ENCODE results near the gene SAMHD1. TPM values are rescaled to one million over a fixed set of nuclear protein-coding genes. Genes with fewer than 3 reads are reported as not detected.
"Not testable (repeated sequence)": the region's sequence is repeated elsewhere in the genome, so short reads cannot be mapped to it uniquely, and the experiment has no call there.

The SAMHD1 gene
- total and polyA plus RNA-seq, 12 donors = 14.0 to 105 (median 30.8) TPM

GRCh38 chr20:36917240-36917639, 34.3 kb downstream of the SAMHD1 start:
- Histone ChIP-seq H3K36me3 (peaks cover 0 to 98% (median 27%) of the 10 kb centered on the region in 9 donors), H3K9me3 (no peaks in the 10 kb centered on the region), H3K4me3 (no peak overlapping the region), H3K27me3 (no peaks in the 10 kb centered on the region), H3K4me1 (no peaks in the 10 kb centered on the region), H3K27ac (no peak overlapping the region)
- TF ChIP-seq, protein P1, sequence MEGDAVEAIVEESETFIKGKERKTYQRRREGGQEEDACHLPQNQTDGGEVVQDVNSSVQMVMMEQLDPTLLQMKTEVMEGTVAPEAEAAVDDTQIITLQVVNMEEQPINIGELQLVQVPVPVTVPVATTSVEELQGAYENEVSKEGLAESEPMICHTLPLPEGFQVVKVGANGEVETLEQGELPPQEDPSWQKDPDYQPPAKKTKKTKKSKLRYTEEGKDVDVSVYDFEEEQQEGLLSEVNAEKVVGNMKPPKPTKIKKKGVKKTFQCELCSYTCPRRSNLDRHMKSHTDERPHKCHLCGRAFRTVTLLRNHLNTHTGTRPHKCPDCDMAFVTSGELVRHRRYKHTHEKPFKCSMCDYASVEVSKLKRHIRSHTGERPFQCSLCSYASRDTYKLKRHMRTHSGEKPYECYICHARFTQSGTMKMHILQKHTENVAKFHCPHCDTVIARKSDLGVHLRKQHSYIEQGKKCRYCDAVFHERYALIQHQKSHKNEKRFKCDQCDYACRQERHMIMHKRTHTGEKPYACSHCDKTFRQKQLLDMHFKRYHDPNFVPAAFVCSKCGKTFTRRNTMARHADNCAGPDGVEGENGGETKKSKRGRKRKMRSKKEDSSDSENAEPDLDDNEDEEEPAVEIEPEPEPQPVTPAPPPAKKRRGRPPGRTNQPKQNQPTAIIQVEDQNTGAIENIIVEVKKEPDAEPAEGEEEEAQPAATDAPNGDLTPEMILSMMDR (IDR thresholded peaks at IDR 0.05) = no peak
- 97 to 100% methylated on average over 6 of the region's 6 CpGs for WGBS, 2 donors
- no peak for ATAC-seq
- no peak for DNase-seq
- intact Hi-C loops (cut with DNase I) = no loop called here

DNA sequence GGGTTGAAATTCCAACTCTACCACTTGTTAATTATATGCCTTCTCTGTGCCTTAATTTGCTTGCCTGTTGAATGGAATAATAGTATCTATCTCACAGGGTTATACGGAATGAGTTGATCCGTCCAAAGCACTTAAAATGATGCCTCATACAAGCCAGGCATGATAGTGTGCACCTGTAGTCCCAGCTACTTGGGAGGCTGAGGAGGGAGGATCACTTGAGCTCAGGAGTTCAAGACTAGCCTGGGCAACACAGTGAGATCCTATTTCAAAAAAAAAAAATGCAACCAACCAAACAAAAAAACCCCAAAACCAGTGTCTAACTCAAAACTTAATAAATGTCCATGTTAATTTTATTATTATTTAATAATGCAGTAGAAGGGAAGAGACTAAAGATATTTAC, 35.3 kb downstream of the SAMHD1 start:
- intact Hi-C loops (cut with DNase I) = no loop called here
- Histone ChIP-seq H3K36me3 (peaks cover 0 to 98% (median 30%) of the 10 kb centered on the region in 9 donors), H3K4me3 (no peak overlapping the region), H3K4me1 (no peaks in the 10 kb centered on the region), H3K9me3 (no peaks in the 10 kb centered on the region), H3K27ac (no peak overlapping the region), H3K27me3 (no peaks in the 10 kb centered on the region)
- DNase-seq = no peak
- ATAC-seq = no peak
- 96 to 100% methylated on average over 2 of the region's 2 CpGs for WGBS, 2 donors
- TF ChIP-seq, protein P1 (IDR thresholded peaks at IDR 0.05) = no peak

DNA sequence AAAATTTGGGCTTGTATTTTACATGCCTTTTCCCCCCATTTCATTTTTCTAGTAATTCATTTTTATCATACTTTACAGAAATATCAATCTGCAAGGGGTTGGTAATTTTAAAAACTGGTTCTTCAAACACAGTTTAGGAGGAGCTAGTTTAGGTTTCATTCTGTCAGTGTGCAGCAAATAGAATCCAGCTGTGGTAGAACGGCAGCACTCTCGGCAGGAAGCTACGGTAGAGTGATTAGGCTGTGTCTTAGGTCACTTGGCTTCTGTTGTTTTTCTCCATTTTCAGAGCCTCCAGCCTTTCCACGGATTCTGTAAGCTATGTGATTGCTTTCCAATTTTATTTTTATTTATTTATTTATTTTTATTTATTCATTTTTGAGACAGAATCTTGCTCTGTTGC, 42.9 kb downstream of the SAMHD1 start:
- TF ChIP-seq, protein P1 (IDR thresholded peaks at IDR 0.05) = no peak
- WGBS, 2 donors = 69 to 83% methylated on average over 4 of the region's 4 CpGs
- DNase-seq (no peak), ATAC-seq (no peak)
- intact Hi-C loops (cut with DNase I) = no loop called here
- no peaks in the 10 kb centered on the region for H3K27me3 ChIP-seq
- no peaks in the 10 kb centered on the region for H3K9me3 ChIP-seq
- H3K4me3 ChIP-seq = no peak overlapping the region
- no peak overlapping the region for H3K27ac ChIP-seq
- H3K4me1 ChIP-seq = no peaks in the 10 kb centered on the region
- peaks cover 0 to 100% (median 52%) of the 10 kb centered on the region in 9 donors for H3K36me3 ChIP-seq

DNA sequence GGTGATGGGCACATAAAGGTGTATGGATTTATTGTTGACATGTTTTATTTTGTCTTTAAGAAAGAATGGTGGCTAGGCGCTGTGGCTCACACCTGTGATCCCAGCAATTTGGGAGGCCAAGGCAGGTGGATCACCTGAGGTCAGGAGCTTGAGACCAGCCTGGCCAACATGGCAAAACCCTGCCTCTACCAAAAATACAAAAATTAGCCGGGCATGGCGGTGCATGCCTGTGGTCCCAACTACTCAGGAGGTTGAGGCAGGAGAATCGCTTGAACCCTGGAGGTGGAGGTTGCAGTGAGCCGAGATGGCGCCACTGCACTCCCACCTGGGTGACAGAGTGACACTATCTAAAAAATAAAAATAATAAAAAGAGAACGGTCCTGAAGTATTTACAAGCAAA, 45.4 kb downstream of the SAMHD1 start:
- 96% methylated on average over 7 of the region's 7 CpGs for WGBS, 2 donors
- H3K36me3 ChIP-seq = peaks cover 0 to 100% (median 44%) of the 10 kb centered on the region in 9 donors
- ATAC-seq; H3K4me3 ChIP-seq; H3K27ac ChIP-seq; H3K9me3 ChIP-seq; H3K27me3 ChIP-seq; DNase-seq; H3K4me1 ChIP-seq; intact Hi-C loops (cut with DNase I): not testable (repeated sequence)

DNA sequence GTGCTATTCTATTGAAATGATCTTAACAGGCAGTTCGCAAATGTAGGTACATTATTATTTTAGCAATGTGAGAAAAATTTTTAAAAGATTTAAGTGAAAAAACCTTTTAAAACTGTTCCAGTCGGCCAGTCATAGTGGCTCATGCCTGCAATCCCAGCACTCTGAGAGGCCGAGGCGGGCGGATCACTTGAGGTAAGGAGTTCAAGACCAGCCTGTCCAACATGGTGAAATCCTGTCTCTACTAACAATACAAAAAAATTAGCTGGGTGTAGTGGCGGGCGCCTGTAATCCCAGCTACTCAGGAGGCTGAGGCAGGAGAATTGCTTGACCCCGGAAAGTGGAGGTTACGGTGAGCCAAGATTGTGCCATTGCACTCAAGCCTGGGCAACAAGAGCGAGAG, 45.9 kb downstream of the SAMHD1 start:
- DNase-seq; H3K27ac ChIP-seq; intact Hi-C loops (cut with DNase I); H3K9me3 ChIP-seq; H3K4me1 ChIP-seq; H3K27me3 ChIP-seq; H3K4me3 ChIP-seq; ATAC-seq: not testable (repeated sequence)
- WGBS, 2 donors = 93 to 97% methylated on average over 10 of the region's 10 CpGs
- peaks cover 0 to 100% (median 39%) of the 10 kb centered on the region in 9 donors for H3K36me3 ChIP-seq
